Measurements from ENCODE around the gene PPM1N.

PPM1N gene

DNA sequence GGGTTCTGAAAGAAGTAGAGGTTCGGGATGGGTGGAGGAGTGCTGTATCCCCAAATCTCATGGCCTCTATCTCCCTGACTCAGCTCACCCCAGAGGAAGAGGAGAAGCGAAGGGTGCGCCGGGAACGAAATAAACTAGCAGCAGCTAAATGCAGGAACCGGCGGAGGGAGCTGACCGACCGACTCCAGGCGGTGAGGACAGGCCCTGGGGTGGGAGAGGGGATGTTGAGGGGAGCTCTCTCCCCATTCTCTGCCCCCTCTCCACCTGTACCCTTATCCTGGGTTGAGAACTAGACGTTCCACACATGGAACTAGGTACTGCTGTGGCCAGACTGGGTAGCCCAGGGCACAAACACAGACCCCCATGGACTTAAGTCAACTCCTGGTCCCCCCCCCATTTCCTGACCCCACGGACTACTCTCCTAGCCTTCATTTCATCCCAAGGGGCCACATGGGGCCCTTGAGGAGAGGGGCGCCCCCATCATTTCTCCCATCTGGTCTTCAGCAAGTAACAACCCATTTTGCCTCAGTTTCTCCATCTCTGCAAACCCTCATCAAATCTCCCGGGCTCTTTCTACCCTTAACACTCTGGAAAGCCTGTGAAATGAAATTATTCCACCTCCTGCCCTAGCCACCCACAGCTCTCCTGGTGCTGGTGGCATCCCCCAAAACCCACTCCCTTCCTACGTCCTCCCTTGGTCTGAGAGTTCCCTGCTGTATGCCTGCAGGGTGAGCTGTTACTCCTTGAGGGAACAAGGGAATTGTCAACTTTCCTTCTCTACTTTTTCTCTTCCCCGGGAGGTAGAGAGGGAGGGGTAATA lies 26.9 kb upstream of the PPM1N start:
- DNase-seq, result no peak

DNA sequence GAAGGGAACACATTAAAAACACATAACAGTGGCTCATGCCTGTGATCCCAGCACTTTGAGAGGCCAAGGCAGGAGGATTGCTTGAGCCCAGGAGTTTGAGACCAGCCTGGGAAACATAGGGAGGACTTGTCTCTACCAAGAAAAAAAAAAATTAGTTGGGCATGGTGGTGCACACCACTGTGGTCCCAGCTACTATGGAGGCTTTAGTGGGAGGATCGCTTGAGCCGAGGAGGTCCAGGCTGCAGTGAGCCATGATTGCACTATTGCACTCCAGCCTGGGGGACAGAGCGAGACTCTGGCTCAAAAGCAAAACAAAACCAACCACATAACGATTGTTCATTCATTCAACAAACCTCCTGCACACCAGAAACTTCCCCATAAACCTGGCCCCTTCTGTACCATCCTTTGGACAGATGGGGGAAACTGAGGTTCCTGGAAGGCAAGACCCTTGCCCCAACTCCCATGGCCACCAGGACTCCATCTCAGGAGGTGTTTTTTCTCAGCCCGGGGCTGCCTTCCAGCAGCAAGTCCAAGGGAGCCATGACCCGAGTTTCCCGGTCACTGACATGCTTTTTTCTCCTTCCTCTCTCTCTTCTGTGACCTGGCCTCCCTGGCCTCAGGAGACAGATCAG lies 26.2 kb upstream of the PPM1N start:
- DNase-seq, result no peak

GRCh38 chr19:45472563-45473366 lies 25.5 kb upstream of the PPM1N start:
- no peak for DNase-seq

- no peak for DNase-seq
Measured at GRCh38 chr19:45473367-45473681, 24.9 kb upstream of the PPM1N start.

GRCh38 chr19:45473682-45474605 lies 24.3 kb upstream of the PPM1N start:
- DNase-seq, result no peak

DNA sequence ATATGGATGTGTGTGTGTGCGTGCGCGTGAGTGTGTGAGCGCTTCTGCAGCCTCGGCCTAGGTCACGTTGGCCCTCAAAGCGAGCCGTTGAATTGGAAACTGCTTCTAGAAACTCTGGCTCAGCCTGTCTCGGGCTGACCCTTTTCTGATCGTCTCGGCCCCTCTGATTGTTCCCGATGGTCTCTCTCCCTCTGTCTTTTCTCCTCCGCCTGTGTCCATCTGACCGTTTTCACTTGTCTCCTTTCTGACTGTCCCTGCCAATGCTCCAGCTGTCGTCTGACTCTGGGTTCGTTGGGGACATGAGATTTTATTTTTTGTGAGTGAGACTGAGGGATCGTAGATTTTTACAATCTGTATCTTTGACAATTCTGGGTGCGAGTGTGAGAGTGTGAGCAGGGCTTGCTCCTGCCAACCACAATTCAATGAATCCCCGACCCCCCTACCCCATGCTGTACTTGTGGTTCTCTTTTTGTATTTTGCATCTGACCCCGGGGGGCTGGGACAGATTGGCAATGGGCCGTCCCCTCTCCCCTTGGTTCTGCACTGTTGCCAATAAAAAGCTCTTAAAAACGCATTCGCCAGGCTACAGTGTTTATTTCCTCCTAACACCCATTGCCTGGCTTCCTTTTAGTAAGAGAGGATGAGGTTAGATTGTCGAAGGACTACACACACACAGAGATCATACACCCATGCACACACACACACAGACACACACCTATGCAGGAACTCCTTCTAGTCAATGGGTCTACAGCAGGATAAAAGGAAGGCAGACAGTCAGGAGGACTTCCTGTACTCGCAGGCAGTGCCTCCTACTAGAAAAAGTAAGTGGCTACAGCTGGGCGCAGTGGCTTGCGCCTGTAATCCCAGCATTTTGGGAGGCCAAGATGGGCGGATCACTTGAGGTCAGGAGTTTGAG lies 23.4 kb upstream of the PPM1N start:
- no peak for DNase-seq

- no peak for DNase-seq
Measured at GRCh38 chr19:45475537-45476291, 22.5 kb upstream of the PPM1N start.

- no peak for DNase-seq
Measured at GRCh38 chr19:45476304-45476703, 21.9 kb upstream of the PPM1N start.

GRCh38 chr19:45477186-45477585 lies 21.1 kb upstream of the PPM1N start:
- no peak for DNase-seq

GRCh38 chr19:45477713-45478453 lies 20.4 kb upstream of the PPM1N start:
- DNase-seq, result peak; percentile 44

- peak; percentile 95 for DNase-seq
Measured at GRCh38 chr19:45478454-45479238, 19.6 kb upstream of the PPM1N start.

DNA sequence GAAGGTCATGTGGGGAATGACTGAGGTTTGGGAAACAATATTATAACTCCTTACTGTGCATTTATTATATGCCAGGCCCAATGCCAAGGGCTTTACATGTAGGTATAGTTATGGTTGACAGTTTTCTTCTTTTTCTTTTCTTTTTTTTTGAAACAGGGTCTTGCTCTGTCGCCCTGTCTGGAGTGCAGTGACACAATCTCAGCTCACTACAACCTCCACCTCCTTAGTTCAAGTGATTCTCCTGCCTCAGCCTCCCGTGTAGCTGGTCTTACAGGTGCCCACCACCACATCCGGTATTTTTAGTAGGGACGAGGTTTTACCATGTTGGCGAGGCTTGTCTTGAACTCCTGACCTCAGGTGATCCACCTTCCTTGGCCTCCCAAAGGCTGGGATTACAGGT lies 15.2 kb upstream of the PPM1N start:
- DNase-seq, result no peak

DNA sequence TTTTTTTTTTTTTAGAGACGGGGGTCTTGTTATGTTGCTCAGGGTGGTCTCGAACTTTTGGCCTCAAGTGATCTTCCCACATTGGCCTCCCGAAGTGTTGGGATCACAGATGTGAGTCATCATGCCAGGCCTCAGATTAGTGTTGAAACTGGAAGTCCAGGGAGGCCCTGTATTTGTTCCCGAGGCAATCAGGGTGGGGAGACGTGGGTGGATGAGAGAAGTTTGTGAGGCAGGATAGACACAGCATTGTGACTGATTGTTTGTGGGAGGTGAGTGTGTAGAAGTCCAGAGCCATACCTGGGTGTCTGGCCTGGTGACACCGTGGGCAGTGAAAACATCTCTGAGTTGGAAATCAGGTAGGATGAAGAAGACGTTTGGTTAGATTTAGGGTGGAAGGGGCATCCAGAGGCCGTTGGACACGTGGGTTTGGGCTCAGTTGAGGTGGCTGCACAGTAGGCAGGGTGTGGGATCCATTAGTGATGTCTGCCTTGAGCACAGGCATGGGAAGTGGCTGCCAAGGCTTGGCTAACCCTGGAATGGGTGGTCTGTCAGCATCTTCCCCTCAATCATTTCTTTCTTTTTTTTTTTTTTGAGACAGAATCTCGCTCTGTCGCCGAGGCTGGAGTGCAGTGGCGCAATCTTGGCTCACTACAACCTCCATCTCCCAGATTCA lies 13.8 kb upstream of the PPM1N start:
- DNase-seq, result no peak

GRCh38 chr19:45485305-45486077 lies 12.8 kb upstream of the PPM1N start:
- peak; percentile 98 for DNase-seq

DNA sequence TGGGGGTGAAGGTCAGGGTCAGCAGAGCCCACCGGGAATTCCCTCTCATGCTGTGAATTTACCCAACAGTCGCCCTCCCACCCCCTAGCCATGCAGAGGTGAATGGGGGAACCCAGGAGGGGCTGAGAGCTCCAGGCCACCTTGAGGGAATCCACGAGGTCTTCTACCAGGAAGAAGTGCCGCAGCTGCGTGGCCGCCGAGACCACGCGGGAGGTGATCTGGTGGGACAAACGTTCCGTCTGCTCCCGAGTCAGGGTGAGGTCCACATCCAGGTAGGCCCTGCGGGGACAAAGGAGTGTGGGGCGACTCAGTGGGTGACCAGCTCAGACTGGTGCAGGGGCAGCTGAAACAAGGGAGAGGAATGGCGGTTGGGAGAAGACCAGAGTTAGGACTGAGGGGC lies 9.5 kb upstream of the PPM1N start:
- no peak for DNase-seq

- no peak for DNase-seq
Measured at GRCh38 chr19:45489216-45489855, 8.9 kb upstream of the PPM1N start.

- no peak for DNase-seq
Measured at GRCh38 chr19:45492137-45492626, 6.1 kb upstream of the PPM1N start.

All from hematopoietic multipotent progenitor cell treated with erythropoietin and hydrocortisone succinate and interleukin-3 and kit ligand, for 4 days (in vitro differentiated cells).